Upper lobe of left lung (tissue), 4 donors: Measurements from ENCODE around the gene CSF1.

ENCODE experiments used
- CTCF ChIP-seq, 6 experiments: fragments of 450-650 bp in 4 of 6; fragments of 200-600 bp in 2 of 6; sonication (generic) in 2 of 6; IDR thresholded peaks; one replicate each; pipeline ENCODE4 v1.5.1; 2016 to 2019; ENCODE audit warnings: antibody characterized with exemption in 6 of 6
- POLR2A ChIP-seq, 4 donors: fragments of 450-650 bp; IDR thresholded peaks; one replicate each; pipeline ENCODE4 v1.5.1; 2016 to 2017; ENCODE audit warnings: antibody characterized with exemption in 4 of 4, mild to moderate bottlenecking in 2 of 4
- POLR2AphosphoS5 ChIP-seq, 2 donors: sonication (generic); formaldehyde crosslinking; IDR thresholded peaks; one replicate each; pipeline ENCODE4 v1.5.1; 2017; ENCODE audit warnings: antibody characterized with exemption in 2 of 2

- TF ChIP-seq CTCF (IDR thresholded peaks at IDR 0.05) = no peak
- no peak for TF ChIP-seq POLR2A (IDR thresholded peaks at IDR 0.05)
- TF ChIP-seq POLR2AphosphoS5 (IDR thresholded peaks at IDR 0.05) = no peak
Measured at GRCh38 chr1:109929170-109929569, 18.5 kb downstream of the CSF1 start.
